T-cell (primary cell): ENCODE data around the gene C1orf21. TPM values are rescaled to one million over a fixed set of nuclear protein-coding genes. Genes with fewer than 3 reads are reported as not detected.

Experiments
- ATAC-seq, 4 experiments: fragments of 200-7000 bp in 3 of 4; fragments of 150-1000 bp in 1 of 4; cut with Tn5 transposase; replicated peaks in 1 of 4; 1 replicate in 3 of 4; 2 replicates in 1 of 4; pipeline ENCODE4 v1.10.0; 2021; ENCODE audit warnings: moderate library complexity in 3 of 4, mild to moderate bottlenecking in 2 of 4, moderate number of reproducible peaks in 1 of 4
- CTCF ChIA-PET, 2 donors: fragments of 300-600 bp; sonication (Branson Sonifier 250); formaldehyde crosslinking; loops; one replicate each; lab custom pipeline; 2022; ENCODE audit warnings: antibody characterized with exemption in 2 of 2; lab: Charles Lee
- POLR2A ChIA-PET, 2 donors: fragments of 300-600 bp; sonication (Branson Sonifier 250); formaldehyde crosslinking; loops; one replicate each; lab custom pipeline; 2022; ENCODE audit warnings: antibody characterized with exemption in 2 of 2; lab: Charles Lee
- DNase-seq, 35 experiments: peaks; one replicate each; pipeline versions ENCODE4 v3.0.0 to v3.0.0-alpha.2; 2013 to 2023
- H3K27ac ChIP-seq: one replicate; pipeline ENCODE4 v1.5.1; 2013; ENCODE audit warnings: low read length
- H3K27me3 ChIP-seq, 2 experiments: replicated peaks in 1 of 2; 1 replicate in 1 of 2; 2 replicates in 1 of 2; pipeline versions ENCODE4 v1.6.1 to v1.7.0; 2013; ENCODE audit warnings: low read length in 1 of 2, mixed read lengths in 1 of 2; ENCODE audit not compliant: control insufficient read depth in 2 of 2, insufficient read depth in 2 of 2; ENCODE audit errors: extremely low read depth in 1 of 2
- H3K36me3 ChIP-seq, 2 donors: 1 replicate in 1 of 2; 2 replicates in 1 of 2; pipeline versions ENCODE4 v1.6.1 to v1.7.0; 2013; ENCODE audit warnings: low read length in 1 of 2; ENCODE audit not compliant: control insufficient read depth in 2 of 2, insufficient read depth in 1 of 2; ENCODE audit errors: extremely low read depth in 1 of 2
- H3K4me1 ChIP-seq, 2 experiments: 1 replicate in 1 of 2; 2 replicates in 1 of 2; pipeline versions ENCODE4 v1.6.1 to v1.7.0; 2013; ENCODE audit warnings: low read length in 2 of 2, mixed read lengths in 1 of 2; ENCODE audit not compliant: insufficient read depth in 2 of 2, control insufficient read depth in 1 of 2; ENCODE audit errors: extremely low read depth in 1 of 2
- H3K4me3 ChIP-seq, 2 donors: 1 replicate in 1 of 2; 2 replicates in 1 of 2; pipeline versions ENCODE4 v1.5.1 to v1.7.0; 2013; ENCODE audit warnings: mild to moderate bottlenecking in 2 of 2, low read length in 1 of 2, moderate library complexity in 1 of 2; ENCODE audit not compliant: control insufficient read depth in 1 of 2; ENCODE audit errors: extremely low read depth in 1 of 2
- H3K9me3 ChIP-seq: 2 replicates; pipeline ENCODE4 v1.7.0; 2013
- H3K27ac Mint-ChIP-seq, 2 donors: one replicate each; pipeline ENCODE4 v1.8.0; 2020 to 2021; ENCODE audit warnings: mild to moderate bottlenecking in 2 of 2, mixed read lengths in 2 of 2
- H3K27me3 Mint-ChIP-seq, 2 donors: one replicate each; pipeline ENCODE4 v1.8.0; 2021 to 2022; ENCODE audit warnings: mixed read lengths in 2 of 2
- H3K36me3 Mint-ChIP-seq: one replicate; pipeline ENCODE4 v1.8.0; 2021; ENCODE audit warnings: mixed read lengths
- H3K4me1 Mint-ChIP-seq, 3 donors: one replicate each; pipeline ENCODE4 v1.8.0; 2020 to 2022; ENCODE audit warnings: mixed read lengths in 3 of 3, mild to moderate bottlenecking in 1 of 3
- H3K4me3 Mint-ChIP-seq, 3 donors: one replicate each; pipeline ENCODE4 v1.8.0; 2020 to 2022; ENCODE audit warnings: mild to moderate bottlenecking in 3 of 3, mixed read lengths in 3 of 3, moderate library complexity in 3 of 3
- H3K9me3 Mint-ChIP-seq, 3 donors: one replicate each; pipeline ENCODE4 v1.8.0; 2020 to 2022; ENCODE audit warnings: mixed read lengths in 3 of 3
- WGBS: methylation state at CpG from one replicate; pipeline ENCODE4 v1.1.5; 2013; ENCODE audit warnings: missing lambda C conversion rate; ENCODE audit not compliant: insufficient coverage; 5-methylcytosine and 5-hydroxymethylcytosine counted together
- total RNA-seq, 35 experiments: library from RNA in 6 of 35; stranded (reverse) in 6 of 35; fragments of 120-200 nt in 1 of 35; gene quantifications; one replicate each; pipeline versions ENCODE4 v1.2.1 to v1.2.4 and lab custom pipeline; 2013 to 2026

The C1orf21 gene
- total RNA-seq, 5 donors from 2014 or later (not counting 1 experiment from before 2014, with no cell fraction given) = 1.4 to 17.2 (median 5.9) TPM

DNA sequence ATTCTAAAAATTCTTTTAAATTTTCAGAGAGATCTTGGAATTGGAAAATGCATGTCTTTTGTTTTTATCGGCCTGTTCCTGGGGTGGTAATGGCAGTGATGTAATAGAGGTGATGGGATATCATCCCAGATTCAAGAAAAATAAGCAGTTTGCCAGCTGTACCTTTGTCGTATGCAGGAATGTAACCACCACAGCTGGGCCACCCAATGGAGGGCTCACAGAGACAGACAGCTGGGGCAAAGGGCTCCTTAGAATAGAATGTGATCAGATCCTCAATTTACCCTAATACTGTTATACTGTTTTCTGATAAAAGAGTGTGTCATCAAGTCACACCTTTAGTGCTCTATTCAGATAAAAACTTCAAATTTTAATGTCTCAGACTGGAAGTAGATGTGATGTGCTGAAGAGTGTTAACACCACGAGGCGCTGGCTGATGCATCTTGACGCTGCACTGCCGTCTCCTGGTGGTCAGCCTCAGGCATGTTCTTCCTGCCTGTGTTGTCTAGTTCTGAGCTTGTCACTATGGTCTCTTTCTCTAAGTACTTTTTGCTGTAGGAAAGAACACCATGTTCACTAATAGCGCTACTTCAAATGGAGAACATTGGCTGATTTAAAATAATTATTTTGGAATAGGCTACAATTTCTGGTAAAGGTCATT, 78.8 kb downstream of the C1orf21 start:
- ATAC-seq (no peak), DNase-seq (peak in 15 of 35 experiments; percentile 0 to 35 (median 7))
- POLR2A ChIA-PET = no interaction called here
- no peaks in the 10 kb centered on the region for H3K4me1 ChIP-seq
- WGBS = 93% methylated on average over 3 of the region's 7 CpGs
- Mint-ChIP-seq H3K36me3 (no peaks in the 10 kb centered on the region), H3K27me3 (peaks cover 3 to 9% of the 10 kb centered on the region in 2 donors), H3K27ac (no peak overlapping the region), H3K4me3 (no peak overlapping the region), H3K4me1 (no peaks in the 10 kb centered on the region), H3K9me3 (no peaks in the 10 kb centered on the region)
- no peak overlapping the region for H3K4me3 ChIP-seq
- no peaks in the 10 kb centered on the region for H3K27me3 ChIP-seq
- CTCF ChIA-PET = interaction anchor here in 1 of 2 donors (0.6 kb wide), 1 partner anchor 114 kb away, joined by 3 read pairs; no protein-coding TSS in a partner anchor
- H3K27ac ChIP-seq = no peak overlapping the region
- no peaks in the 10 kb centered on the region for H3K36me3 ChIP-seq
- H3K9me3 ChIP-seq = no peaks in the 10 kb centered on the region

DNA sequence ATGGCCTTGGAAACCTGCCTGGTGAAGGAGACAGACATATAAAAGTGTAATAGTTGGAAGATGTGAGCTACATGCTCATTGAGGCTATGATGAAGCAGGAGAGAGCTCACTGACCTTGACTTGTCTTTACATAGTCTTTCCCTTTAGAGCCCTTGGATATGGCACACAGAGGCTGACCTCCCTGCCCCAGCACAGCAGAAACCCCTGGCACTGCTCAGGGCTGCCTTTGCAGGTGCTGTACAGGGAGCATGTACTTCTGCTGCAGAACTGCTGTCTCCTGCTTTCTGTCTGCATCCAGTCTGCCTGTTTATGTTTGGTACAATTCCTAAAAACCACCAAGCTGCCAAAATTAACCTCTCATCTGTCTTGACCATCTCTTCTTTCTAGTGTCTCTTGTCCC, 80.5 kb downstream of the C1orf21 start:
- no peak overlapping the region for H3K27ac Mint-ChIP-seq
- ATAC-seq (no peak), DNase-seq (no peak)
- H3K36me3 Mint-ChIP-seq = no peaks in the 10 kb centered on the region
- H3K27me3 Mint-ChIP-seq = peaks cover 3 to 12% of the 10 kb centered on the region in 2 donors
- ChIA-PET CTCF (no interaction called here), POLR2A (no interaction called here)
- H3K4me3 ChIP-seq = no peak overlapping the region
- H3K27me3 ChIP-seq = no peaks in the 10 kb centered on the region
- H3K36me3 ChIP-seq = no peaks in the 10 kb centered on the region
- no peaks in the 10 kb centered on the region for H3K4me1 ChIP-seq
- no peaks in the 10 kb centered on the region for H3K4me1 Mint-ChIP-seq
- H3K9me3 ChIP-seq = no peaks in the 10 kb centered on the region
- no peak overlapping the region for H3K4me3 Mint-ChIP-seq
- H3K27ac ChIP-seq = no peak overlapping the region
- H3K9me3 Mint-ChIP-seq = no peaks in the 10 kb centered on the region

DNA sequence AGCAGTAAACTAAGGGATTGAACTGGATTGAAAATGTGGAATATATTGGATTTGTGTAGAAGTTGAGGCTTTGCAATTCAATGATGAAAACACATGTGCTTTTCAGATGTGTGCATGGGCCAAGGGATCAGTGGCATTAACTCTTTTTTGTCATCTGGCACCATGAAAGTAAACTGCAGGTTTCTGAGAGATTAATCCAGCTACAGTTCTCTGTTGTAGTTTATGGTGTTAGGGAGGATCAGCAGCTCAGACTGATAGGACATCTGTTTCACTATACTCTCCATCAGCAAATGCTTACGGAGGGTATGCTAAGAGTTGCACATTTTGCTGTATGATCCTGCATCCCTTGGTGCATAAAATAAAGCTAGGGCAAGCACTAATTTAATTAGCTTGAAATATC, 82.6 kb downstream of the C1orf21 start:
- H3K27ac ChIP-seq = no peak overlapping the region
- Mint-ChIP-seq H3K36me3 (no peaks in the 10 kb centered on the region), H3K27ac (no peak overlapping the region), H3K4me3 (no peak overlapping the region), H3K9me3 (no peaks in the 10 kb centered on the region), H3K4me1 (no peaks in the 10 kb centered on the region), H3K27me3 (peaks cover 8 to 14% of the 10 kb centered on the region in 2 donors)
- no CpG with 5 or more reads among the region's 1 CpG for WGBS
- no peak overlapping the region for H3K4me3 ChIP-seq
- H3K27me3 ChIP-seq = no peaks in the 10 kb centered on the region
- no peaks in the 10 kb centered on the region for H3K4me1 ChIP-seq
- CTCF ChIA-PET = no interaction called here
- H3K36me3 ChIP-seq = no peaks in the 10 kb centered on the region
- POLR2A ChIA-PET = interaction anchor here in 1 of 2 donors (0.7 kb wide), 1 partner anchor 9 kb away, joined by 3 read pairs; no protein-coding TSS in a partner anchor
- no peak for ATAC-seq
- DNase-seq = no peak
- H3K9me3 ChIP-seq = no peaks in the 10 kb centered on the region

DNA sequence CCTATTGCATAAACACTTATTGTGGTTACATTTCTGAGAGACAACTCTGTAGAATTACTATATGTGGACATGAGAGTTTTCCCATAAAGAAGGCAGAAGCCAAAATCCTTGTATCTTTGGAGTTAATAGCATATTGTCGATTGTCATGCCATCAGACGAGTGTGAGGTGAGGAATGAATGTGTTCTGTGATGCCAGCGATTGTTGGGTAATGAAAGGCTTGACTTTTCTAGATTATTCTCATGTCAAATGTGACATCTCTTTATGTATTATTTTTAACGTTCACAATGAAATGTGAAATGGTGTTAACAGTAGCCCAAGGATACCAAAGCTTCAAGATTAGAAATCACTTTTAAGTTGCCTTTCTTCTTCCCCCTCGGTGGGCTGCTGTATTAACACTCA, 84.9 kb downstream of the C1orf21 start:
- H3K27ac ChIP-seq = no peak overlapping the region
- no peak for ATAC-seq
- Mint-ChIP-seq H3K4me3 (no peak overlapping the region), H3K27ac (no peak overlapping the region), H3K36me3 (no peaks in the 10 kb centered on the region), H3K27me3 (peaks cover 8 to 12% of the 10 kb centered on the region in 2 donors), H3K9me3 (no peaks in the 10 kb centered on the region), H3K4me1 (no peaks in the 10 kb centered on the region)
- DNase-seq = no peak
- ChIA-PET CTCF (no interaction called here), POLR2A (no interaction called here)
- H3K36me3 ChIP-seq = no peaks in the 10 kb centered on the region
- peaks cover 0 to 3% of the 10 kb centered on the region in 2 experiments for H3K27me3 ChIP-seq
- WGBS = 73% methylated on average over 2 of the region's 5 CpGs
- no peaks in the 10 kb centered on the region for H3K9me3 ChIP-seq
- no peak overlapping the region for H3K4me3 ChIP-seq
- H3K4me1 ChIP-seq = no peaks in the 10 kb centered on the region

DNA sequence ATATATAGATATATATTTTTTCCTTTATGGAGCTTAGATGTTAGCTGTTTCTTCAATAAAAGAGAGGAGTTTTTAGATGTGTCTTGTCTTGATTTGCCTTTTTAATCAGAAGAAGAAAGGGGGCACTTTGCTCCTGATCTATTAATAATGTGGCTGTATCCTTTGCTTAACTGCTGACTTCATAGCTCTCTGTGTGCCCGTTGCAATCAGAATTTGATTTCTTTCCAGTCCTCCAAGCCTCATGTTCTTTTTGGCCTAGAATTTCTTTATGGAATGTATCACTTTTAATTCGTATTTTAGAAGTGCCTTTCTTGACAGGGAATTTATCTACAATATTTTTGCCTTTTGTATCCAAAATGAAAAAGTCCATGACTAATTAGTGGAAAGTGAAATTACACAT, 85.3 kb downstream of the C1orf21 start:
- Histone ChIP-seq H3K36me3 (no peaks in the 10 kb centered on the region), H3K27me3 (peaks cover 0 to 3% of the 10 kb centered on the region in 2 experiments), H3K9me3 (no peaks in the 10 kb centered on the region), H3K27ac (no peak overlapping the region), H3K4me1 (no peaks in the 10 kb centered on the region), H3K4me3 (no peak overlapping the region)
- WGBS = no CpG with 5 or more reads among the region's 2 CpGs
- DNase-seq (no peak), ATAC-seq (no peak)
- ChIA-PET POLR2A (no interaction called here), CTCF (no interaction called here)
- no peak overlapping the region for H3K27ac Mint-ChIP-seq
- H3K36me3 Mint-ChIP-seq = no peaks in the 10 kb centered on the region
- no peaks in the 10 kb centered on the region for H3K9me3 Mint-ChIP-seq
- no peak overlapping the region for H3K4me3 Mint-ChIP-seq
- no peaks in the 10 kb centered on the region for H3K4me1 Mint-ChIP-seq
- peaks cover 8 to 12% of the 10 kb centered on the region in 2 donors for H3K27me3 Mint-ChIP-seq

DNA sequence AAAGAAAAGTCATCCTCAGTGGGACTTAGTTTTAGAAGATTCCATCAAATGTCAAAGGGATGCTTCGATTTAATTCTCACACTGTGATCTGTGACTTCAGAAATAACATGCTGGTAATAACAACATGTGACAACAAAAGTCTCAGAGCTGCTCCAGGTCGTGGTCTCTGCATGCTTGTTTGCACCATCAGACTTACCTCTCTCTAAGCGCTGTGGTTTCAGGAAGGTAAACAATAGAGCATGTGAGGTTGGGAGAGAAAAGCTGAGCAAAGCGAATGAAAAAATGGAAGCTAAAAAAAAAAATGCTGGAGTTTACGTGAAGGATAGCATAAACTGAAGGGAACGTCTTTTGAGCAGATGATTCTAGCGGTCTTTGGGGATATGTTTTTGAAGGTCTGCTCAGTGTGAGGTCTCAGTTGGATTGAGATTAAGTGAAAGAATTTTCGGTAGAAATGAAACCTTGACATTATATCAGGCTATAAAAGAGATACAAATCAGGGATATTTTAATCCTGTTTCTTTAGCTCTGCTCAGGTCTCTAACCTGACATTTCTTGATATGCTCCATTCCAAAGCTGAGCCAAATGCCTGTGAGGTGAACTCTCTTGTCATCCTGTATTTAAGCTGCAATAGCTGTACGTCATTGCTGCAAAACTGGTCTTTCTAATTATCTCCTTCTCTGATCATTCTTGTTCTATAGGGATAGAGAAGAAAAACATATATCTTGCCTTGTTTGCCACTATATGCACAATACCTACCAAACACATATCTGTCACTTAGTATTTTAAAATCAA, 86.5 kb downstream of the C1orf21 start:
- no peaks in the 10 kb centered on the region for H3K4me1 Mint-ChIP-seq
- Histone ChIP-seq H3K27ac (no peak overlapping the region), H3K36me3 (no peaks in the 10 kb centered on the region), H3K4me1 (no peaks in the 10 kb centered on the region), H3K9me3 (no peaks in the 10 kb centered on the region), H3K27me3 (peaks cover 0 to 3% of the 10 kb centered on the region in 2 experiments), H3K4me3 (no peak overlapping the region)
- H3K27me3 Mint-ChIP-seq = peaks cover 5 to 10% of the 10 kb centered on the region in 2 donors
- CTCF ChIA-PET = no interaction called here
- DNase-seq = no peak
- ATAC-seq = no peak
- H3K4me3 Mint-ChIP-seq = no peak overlapping the region
- WGBS = 91% methylated on average over 5 of the region's 9 CpGs
- POLR2A ChIA-PET = no interaction called here
- no peaks in the 10 kb centered on the region for H3K36me3 Mint-ChIP-seq
- H3K9me3 Mint-ChIP-seq = no peaks in the 10 kb centered on the region
- H3K27ac Mint-ChIP-seq = no peak overlapping the region
